Stomach (tissue), 4 donors: ENCODE measurements around the gene GRAMD1A.

Source experiments
- CTCF ChIP-seq, 7 experiments: fragments of 450-650 bp in 4 of 7; fragments of 200-600 bp in 3 of 7; sonication (generic) in 3 of 7; IDR thresholded peaks; one replicate each; pipeline ENCODE4 v1.5.1; 2016 to 2019; ENCODE audit warnings: antibody characterized with exemption in 7 of 7, control low read depth in 2 of 7, mild to moderate bottlenecking in 1 of 7
- POLR2AphosphoS5 ChIP-seq, 3 donors: sonication (generic); formaldehyde crosslinking; IDR thresholded peaks; one replicate each; pipeline ENCODE4 v1.6.1; 2016; ENCODE audit warnings: antibody characterized with exemption in 3 of 3

GRCh38 chr19:34957830-34958751 is 42.0 kb upstream of the GRAMD1A start:
- no peak for TF ChIP-seq CTCF (IDR thresholded peaks at IDR 0.05)
- TF ChIP-seq POLR2AphosphoS5 (IDR thresholded peaks at IDR 0.05): no peak
